H1 (cell line): ENCODE measurements around the gene AFAP1L1. TPM values are rescaled to one million over a fixed set of nuclear protein-coding genes. Genes with fewer than 3 reads are reported as not detected.

Experiments used
- CHD2 ChIP-seq: IDR thresholded peaks from 2 replicates; pipeline ENCODE4 v1.6.1; 2012; ENCODE audit warnings: low read length, improper control_type of control experiment
- KDM4A ChIP-seq: IDR thresholded peaks from one replicate; pipeline ENCODE4 v1.7.1; 2012; ENCODE audit warnings: low read depth, mild to moderate bottlenecking, moderate library complexity, low read length, inconsistent platforms; ENCODE audit not compliant: severe bottlenecking
- polyA plus RNA-seq, 7 experiments: library from polyadenylated mRNA; depleted of rRNA in 3 of 7; stranded (reverse) in 5 of 7; unstranded in 2 of 7; fragments of >200 nt in 5 of 7; fragments of 200-250 nt in 2 of 7; gene quantifications; 1 replicate in 5 of 7; 2 replicates in 1 of 7; 4 replicates in 1 of 7; pipeline versions ENCODE4 v1.2.1 to v1.2.3, GENCODE V29; 2011 to 2013; ENCODE audit warnings: missing spikeins in 2 of 7, mixed read lengths in 2 of 7
- total RNA-seq: library from RNA; stranded (reverse); fragmentation: NEBNext Ultra II Directional; extraction: Animal tissue kit (Norgen Biotek cat#: 25700); gene quantifications from 2 replicates; pipeline ENCODE4 v1.2.1, GENCODE V29; 2021
- TF ChIP-seq, protein P1 (sequence below): fragments of 300-600 bp; sonication (generic); IDR thresholded peaks from 2 replicates; pipeline ENCODE4 v1.7.1; 2012; ENCODE audit warnings: low read length, moderate library complexity, mild to moderate bottlenecking, inconsistent platforms; ENCODE audit not compliant: insufficient replicate concordance

The AFAP1L1 gene
- total and polyA plus RNA-seq, 2 of the 8 experiments (the other 6 are each of a cell fraction or from before 2014, with no cell fraction given), result 0.79 to 4.7 TPM

GRCh38 chr5:149271716-149272563 lies at the start of gene AFAP1L1 (continued):
- TF ChIP-seq, protein P1, sequence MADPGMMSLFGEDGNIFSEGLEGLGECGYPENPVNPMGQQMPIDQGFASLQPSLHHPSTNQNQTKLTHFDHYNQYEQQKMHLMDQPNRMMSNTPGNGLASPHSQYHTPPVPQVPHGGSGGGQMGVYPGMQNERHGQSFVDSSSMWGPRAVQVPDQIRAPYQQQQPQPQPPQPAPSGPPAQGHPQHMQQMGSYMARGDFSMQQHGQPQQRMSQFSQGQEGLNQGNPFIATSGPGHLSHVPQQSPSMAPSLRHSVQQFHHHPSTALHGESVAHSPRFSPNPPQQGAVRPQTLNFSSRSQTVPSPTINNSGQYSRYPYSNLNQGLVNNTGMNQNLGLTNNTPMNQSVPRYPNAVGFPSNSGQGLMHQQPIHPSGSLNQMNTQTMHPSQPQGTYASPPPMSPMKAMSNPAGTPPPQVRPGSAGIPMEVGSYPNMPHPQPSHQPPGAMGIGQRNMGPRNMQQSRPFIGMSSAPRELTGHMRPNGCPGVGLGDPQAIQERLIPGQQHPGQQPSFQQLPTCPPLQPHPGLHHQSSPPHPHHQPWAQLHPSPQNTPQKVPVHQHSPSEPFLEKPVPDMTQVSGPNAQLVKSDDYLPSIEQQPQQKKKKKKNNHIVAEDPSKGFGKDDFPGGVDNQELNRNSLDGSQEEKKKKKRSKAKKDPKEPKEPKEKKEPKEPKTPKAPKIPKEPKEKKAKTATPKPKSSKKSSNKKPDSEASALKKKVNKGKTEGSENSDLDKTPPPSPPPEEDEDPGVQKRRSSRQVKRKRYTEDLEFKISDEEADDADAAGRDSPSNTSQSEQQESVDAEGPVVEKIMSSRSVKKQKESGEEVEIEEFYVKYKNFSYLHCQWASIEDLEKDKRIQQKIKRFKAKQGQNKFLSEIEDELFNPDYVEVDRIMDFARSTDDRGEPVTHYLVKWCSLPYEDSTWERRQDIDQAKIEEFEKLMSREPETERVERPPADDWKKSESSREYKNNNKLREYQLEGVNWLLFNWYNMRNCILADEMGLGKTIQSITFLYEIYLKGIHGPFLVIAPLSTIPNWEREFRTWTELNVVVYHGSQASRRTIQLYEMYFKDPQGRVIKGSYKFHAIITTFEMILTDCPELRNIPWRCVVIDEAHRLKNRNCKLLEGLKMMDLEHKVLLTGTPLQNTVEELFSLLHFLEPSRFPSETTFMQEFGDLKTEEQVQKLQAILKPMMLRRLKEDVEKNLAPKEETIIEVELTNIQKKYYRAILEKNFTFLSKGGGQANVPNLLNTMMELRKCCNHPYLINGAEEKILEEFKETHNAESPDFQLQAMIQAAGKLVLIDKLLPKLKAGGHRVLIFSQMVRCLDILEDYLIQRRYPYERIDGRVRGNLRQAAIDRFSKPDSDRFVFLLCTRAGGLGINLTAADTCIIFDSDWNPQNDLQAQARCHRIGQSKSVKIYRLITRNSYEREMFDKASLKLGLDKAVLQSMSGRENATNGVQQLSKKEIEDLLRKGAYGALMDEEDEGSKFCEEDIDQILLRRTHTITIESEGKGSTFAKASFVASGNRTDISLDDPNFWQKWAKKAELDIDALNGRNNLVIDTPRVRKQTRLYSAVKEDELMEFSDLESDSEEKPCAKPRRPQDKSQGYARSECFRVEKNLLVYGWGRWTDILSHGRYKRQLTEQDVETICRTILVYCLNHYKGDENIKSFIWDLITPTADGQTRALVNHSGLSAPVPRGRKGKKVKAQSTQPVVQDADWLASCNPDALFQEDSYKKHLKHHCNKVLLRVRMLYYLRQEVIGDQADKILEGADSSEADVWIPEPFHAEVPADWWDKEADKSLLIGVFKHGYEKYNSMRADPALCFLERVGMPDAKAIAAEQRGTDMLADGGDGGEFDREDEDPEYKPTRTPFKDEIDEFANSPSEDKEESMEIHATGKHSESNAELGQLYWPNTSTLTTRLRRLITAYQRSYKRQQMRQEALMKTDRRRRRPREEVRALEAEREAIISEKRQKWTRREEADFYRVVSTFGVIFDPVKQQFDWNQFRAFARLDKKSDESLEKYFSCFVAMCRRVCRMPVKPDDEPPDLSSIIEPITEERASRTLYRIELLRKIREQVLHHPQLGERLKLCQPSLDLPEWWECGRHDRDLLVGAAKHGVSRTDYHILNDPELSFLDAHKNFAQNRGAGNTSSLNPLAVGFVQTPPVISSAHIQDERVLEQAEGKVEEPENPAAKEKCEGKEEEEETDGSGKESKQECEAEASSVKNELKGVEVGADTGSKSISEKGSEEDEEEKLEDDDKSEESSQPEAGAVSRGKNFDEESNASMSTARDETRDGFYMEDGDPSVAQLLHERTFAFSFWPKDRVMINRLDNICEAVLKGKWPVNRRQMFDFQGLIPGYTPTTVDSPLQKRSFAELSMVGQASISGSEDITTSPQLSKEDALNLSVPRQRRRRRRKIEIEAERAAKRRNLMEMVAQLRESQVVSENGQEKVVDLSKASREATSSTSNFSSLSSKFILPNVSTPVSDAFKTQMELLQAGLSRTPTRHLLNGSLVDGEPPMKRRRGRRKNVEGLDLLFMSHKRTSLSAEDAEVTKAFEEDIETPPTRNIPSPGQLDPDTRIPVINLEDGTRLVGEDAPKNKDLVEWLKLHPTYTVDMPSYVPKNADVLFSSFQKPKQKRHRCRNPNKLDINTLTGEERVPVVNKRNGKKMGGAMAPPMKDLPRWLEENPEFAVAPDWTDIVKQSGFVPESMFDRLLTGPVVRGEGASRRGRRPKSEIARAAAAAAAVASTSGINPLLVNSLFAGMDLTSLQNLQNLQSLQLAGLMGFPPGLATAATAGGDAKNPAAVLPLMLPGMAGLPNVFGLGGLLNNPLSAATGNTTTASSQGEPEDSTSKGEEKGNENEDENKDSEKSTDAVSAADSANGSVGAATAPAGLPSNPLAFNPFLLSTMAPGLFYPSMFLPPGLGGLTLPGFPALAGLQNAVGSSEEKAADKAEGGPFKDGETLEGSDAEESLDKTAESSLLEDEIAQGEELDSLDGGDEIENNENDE, result no peak
- TF ChIP-seq KDM4A, result peak; percentile 88
- TF ChIP-seq CHD2, result no peak
